WTC11 (cell line): ENCODE data around the gene DLX2.

Experiments
- CTCF ChIP-seq: fragments of 200-600 bp; IDR thresholded peaks from 2 replicates; pipeline ENCODE4 v1.8.0; 2022; ENCODE audit warnings: antibody characterized with exemption
- MYBL2 ChIP-seq: sonication (generic); formaldehyde crosslinking; IDR thresholded peaks from 2 replicates; pipeline ENCODE4 v1.8.1; 2023; ENCODE audit warnings: mild to moderate bottlenecking, moderate library complexity, missing genetic modification reagents

GRCh38 chr2:172088245-172089004, 14.3 kb downstream of the DLX2 start:
- TF ChIP-seq CTCF: no peak
- TF ChIP-seq MYBL2 (CRISPR knock-in tag): no peak
